Measurements from ENCODE around the gene VWA3B. TPM values are rescaled to one million over a fixed set of nuclear protein-coding genes. Genes with fewer than 3 reads are reported as not detected.

The VWA3B gene
- total and polyA plus RNA-seq, 4 donors = 0.36 to 1.1 (median 1.0) TPM; not detected in 1

- ATAC-seq (ENCODE audit: low FRiP score) (no peak), DNase-seq (no peak)
- Histone ChIP-seq H3K9me3 (ENCODE audit: control insufficient read depth, low read length) (peaks cover 2% of the 10 kb centered on the region), H3K27me3 (ENCODE audit: control insufficient read depth in 1 of 2, insufficient read depth in 2 of 2, low read length in 1 of 2) (peaks cover 0 to 1% of the 10 kb centered on the region in 2 donors), H3K4me1 (ENCODE audit: control insufficient read depth in 1 of 2, insufficient read depth in 2 of 2, low read length in 2 of 2) (no peaks in the 10 kb centered on the region), H3K4me3 (ENCODE audit: low read length in 2 of 2) (no peak overlapping the region), H3K27ac (ENCODE audit: low read depth in 1 of 2, low read length in 2 of 2) (no peak overlapping the region), H3K36me3 (ENCODE audit: control insufficient read depth in 1 of 2, insufficient read depth in 2 of 2, low read length in 1 of 2) (no peaks in the 10 kb centered on the region)
- WGBS, 2 donors = 66 to 83% methylated on average over 4 of the region's 4 CpGs
- intact Hi-C loops (cut with DNase I) = no loop called here
These were observed 129.6 kb downstream of the VWA3B start for GRCh38 chr2:98216616-98217015.

DNA sequence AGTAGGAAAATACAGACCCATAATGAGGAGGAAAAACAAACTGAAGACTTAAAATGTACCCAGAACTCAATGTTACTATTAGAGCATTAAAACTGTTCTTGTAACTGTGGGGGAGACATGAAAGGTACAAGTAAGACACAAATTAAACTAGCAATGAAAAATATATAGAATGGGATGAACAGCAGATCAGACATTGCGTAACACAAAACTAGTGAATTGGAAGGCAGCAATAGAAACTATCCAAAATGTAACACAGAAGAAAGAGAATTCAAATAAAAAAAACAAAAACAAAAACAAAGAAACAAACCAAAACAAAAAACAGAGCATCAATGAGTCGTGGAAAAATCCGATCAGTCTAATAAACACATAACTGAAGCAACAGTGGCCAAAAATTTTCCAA, 132.2 kb downstream of the VWA3B start:
- no peaks in the 10 kb centered on the region for H3K4me1 ChIP-seq (ENCODE audit: control insufficient read depth in 1 of 2, insufficient read depth in 2 of 2, low read length in 2 of 2)
- intact Hi-C loops (cut with DNase I) = no loop called here
- H3K4me3 ChIP-seq (ENCODE audit: low read length in 2 of 2) = no peak overlapping the region
- no peaks in the 10 kb centered on the region for H3K36me3 ChIP-seq (ENCODE audit: control insufficient read depth in 1 of 2, insufficient read depth in 2 of 2, low read length in 1 of 2)
- peaks cover 0 to 1% of the 10 kb centered on the region in 2 donors for H3K27me3 ChIP-seq (ENCODE audit: control insufficient read depth in 1 of 2, insufficient read depth in 2 of 2, low read length in 1 of 2)
- peaks cover 2% of the 10 kb centered on the region for H3K9me3 ChIP-seq (ENCODE audit: control insufficient read depth, low read length)
- no peak for DNase-seq
- 91 to 96% methylated on average over 3 of the region's 3 CpGs for WGBS, 2 donors
- no peak overlapping the region for H3K27ac ChIP-seq (ENCODE audit: low read depth in 1 of 2, low read length in 2 of 2)
- no peak for ATAC-seq (ENCODE audit: low FRiP score)

DNA sequence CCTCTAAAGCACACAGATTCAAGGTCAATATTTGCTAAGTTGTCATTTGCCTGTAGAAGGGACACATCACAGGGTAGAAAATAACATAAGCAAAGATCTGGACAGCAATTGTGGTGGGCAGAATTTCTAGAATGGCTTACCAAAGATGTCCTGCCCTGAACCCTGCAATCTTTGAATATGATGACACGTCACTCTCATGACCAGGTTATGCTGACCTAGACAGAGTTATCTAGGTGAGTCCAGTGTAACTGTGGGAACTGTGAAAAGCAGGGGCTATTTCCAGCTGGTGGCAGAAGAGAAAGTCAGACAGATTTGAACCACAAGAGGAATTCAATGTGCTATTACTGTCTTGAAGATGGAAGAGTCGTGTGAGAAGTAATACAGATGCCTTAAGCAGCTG, 147.0 kb downstream of the VWA3B start:
- Histone ChIP-seq H3K27me3 (ENCODE audit: control insufficient read depth in 1 of 2, insufficient read depth in 2 of 2, low read length in 1 of 2) (no peaks in the 10 kb centered on the region), H3K4me1 (ENCODE audit: control insufficient read depth in 1 of 2, insufficient read depth in 2 of 2, low read length in 2 of 2) (no peaks in the 10 kb centered on the region), H3K4me3 (ENCODE audit: low read length in 2 of 2) (no peak overlapping the region), H3K9me3 (ENCODE audit: control insufficient read depth, low read length) (no peaks in the 10 kb centered on the region), H3K27ac (ENCODE audit: low read depth in 1 of 2, low read length in 2 of 2) (no peak overlapping the region), H3K36me3 (ENCODE audit: control insufficient read depth in 1 of 2, insufficient read depth in 2 of 2, low read length in 1 of 2) (no peaks in the 10 kb centered on the region)
- WGBS, 2 donors = 66 to 81% methylated on average over 2 of the region's 2 CpGs
- DNase-seq = no peak
- intact Hi-C loops (cut with DNase I) = no loop called here
- no peak for ATAC-seq (ENCODE audit: low FRiP score)

- no peak overlapping the region for H3K4me3 ChIP-seq (ENCODE audit: low read length in 2 of 2)
- intact Hi-C loops (cut with DNase I) = no loop called here
- no peak overlapping the region for H3K27ac ChIP-seq (ENCODE audit: low read depth in 1 of 2, low read length in 2 of 2)
- 41 to 43% methylated on average over 2 of the region's 2 CpGs for WGBS, 2 donors
- no peaks in the 10 kb centered on the region for H3K27me3 ChIP-seq (ENCODE audit: control insufficient read depth in 1 of 2, insufficient read depth in 2 of 2, low read length in 1 of 2)
- ATAC-seq (ENCODE audit: low FRiP score) (no peak), DNase-seq (no peak)
- H3K36me3 ChIP-seq (ENCODE audit: control insufficient read depth in 1 of 2, insufficient read depth in 2 of 2, low read length in 1 of 2) = no peaks in the 10 kb centered on the region
- no peaks in the 10 kb centered on the region for H3K4me1 ChIP-seq (ENCODE audit: control insufficient read depth in 1 of 2, insufficient read depth in 2 of 2, low read length in 2 of 2)
- H3K9me3 ChIP-seq (ENCODE audit: control insufficient read depth, low read length) = no peaks in the 10 kb centered on the region
These were observed 147.8 kb downstream of the VWA3B start for GRCh38 chr2:98234776-98235175.

- intact Hi-C loops (cut with DNase I) = no loop called here
- H3K4me1 ChIP-seq (ENCODE audit: control insufficient read depth in 1 of 2, insufficient read depth in 2 of 2, low read length in 2 of 2) = no peaks in the 10 kb centered on the region
- 93 to 95% methylated on average over 11 of the region's 11 CpGs for WGBS, 2 donors
- no peaks in the 10 kb centered on the region for H3K27me3 ChIP-seq (ENCODE audit: control insufficient read depth in 1 of 2, insufficient read depth in 2 of 2, low read length in 1 of 2)
- no peak overlapping the region for H3K4me3 ChIP-seq (ENCODE audit: low read length in 2 of 2)
- DNase-seq (no peak), ATAC-seq (ENCODE audit: low FRiP score) (no peak)
- H3K9me3 ChIP-seq (ENCODE audit: control insufficient read depth, low read length) = no peaks in the 10 kb centered on the region
- no peak overlapping the region for H3K27ac ChIP-seq (ENCODE audit: low read depth in 1 of 2, low read length in 2 of 2)
- H3K36me3 ChIP-seq (ENCODE audit: control insufficient read depth in 1 of 2, insufficient read depth in 2 of 2, low read length in 1 of 2) = no peaks in the 10 kb centered on the region
These were observed 150.0 kb downstream of the VWA3B start for GRCh38 chr2:98236935-98237334.

DNA sequence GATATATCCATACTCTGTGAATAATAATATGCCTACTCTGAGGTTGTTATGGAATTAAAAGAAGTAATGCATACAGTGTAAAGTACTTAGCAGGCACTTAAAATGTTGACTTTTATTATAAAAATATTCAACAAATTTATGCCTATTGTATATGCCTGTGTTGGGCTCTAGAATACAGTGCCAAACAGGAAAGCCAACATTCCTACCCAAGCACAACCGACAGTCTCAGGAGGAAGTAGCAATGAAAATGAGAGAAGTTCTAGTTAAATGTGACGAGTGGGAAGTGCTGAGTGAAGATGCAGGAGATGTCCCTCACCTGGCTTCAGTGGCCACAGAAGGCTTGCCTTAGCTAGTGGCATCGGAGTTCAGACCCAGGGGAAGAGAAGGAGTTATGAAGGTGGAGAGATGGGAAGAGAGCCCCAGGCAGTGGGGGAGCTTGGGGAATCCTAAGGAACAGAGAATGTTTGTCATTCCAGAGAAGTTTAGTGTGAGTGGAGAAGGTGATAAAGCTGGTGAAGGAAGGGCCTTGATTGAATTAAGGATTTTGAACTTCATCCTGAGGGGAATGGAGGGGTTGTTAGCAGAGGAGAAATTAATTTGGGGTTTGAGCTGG, 153.9 kb downstream of the VWA3B start:
- no peak overlapping the region for H3K27ac ChIP-seq (ENCODE audit: low read depth in 1 of 2, low read length in 2 of 2)
- intact Hi-C loops (cut with DNase I) = no loop called here
- H3K4me3 ChIP-seq (ENCODE audit: low read length in 2 of 2) = no peak overlapping the region
- WGBS, 2 donors = 57 to 59% methylated on average over 3 of the region's 3 CpGs
- H3K27me3 ChIP-seq (ENCODE audit: control insufficient read depth in 1 of 2, insufficient read depth in 2 of 2, low read length in 1 of 2) = no peaks in the 10 kb centered on the region
- no peaks in the 10 kb centered on the region for H3K36me3 ChIP-seq (ENCODE audit: control insufficient read depth in 1 of 2, insufficient read depth in 2 of 2, low read length in 1 of 2)
- no peaks in the 10 kb centered on the region for H3K9me3 ChIP-seq (ENCODE audit: control insufficient read depth, low read length)
- DNase-seq = no peak
- ATAC-seq (ENCODE audit: low FRiP score) = no peak
- no peaks in the 10 kb centered on the region for H3K4me1 ChIP-seq (ENCODE audit: control insufficient read depth in 1 of 2, insufficient read depth in 2 of 2, low read length in 2 of 2)

DNA sequence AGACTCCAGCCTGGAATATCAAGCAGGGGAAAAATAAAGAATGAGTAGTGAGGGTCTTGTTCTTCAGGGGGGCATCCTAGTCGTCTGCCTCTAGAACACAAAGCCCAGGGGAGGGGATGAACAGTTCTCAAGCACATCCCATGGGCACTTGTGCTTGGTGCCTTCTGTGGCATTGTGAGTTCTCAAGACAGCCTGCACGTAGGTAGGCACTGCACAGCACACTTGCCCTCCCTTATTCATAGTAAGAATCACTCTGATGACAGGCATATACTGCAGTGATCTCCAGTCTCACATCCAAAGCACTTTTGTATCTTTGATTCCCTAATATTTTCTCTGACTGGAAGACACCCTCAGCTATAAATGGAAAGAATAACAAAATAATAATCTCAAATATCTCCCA, 154.6 kb downstream of the VWA3B start:
- no peak for DNase-seq
- H3K4me1 ChIP-seq (ENCODE audit: control insufficient read depth in 1 of 2, insufficient read depth in 2 of 2, low read length in 2 of 2) = no peaks in the 10 kb centered on the region
- no peaks in the 10 kb centered on the region for H3K36me3 ChIP-seq (ENCODE audit: control insufficient read depth in 1 of 2, insufficient read depth in 2 of 2, low read length in 1 of 2)
- H3K27ac ChIP-seq (ENCODE audit: low read depth in 1 of 2, low read length in 2 of 2) = no peak overlapping the region
- H3K9me3 ChIP-seq (ENCODE audit: control insufficient read depth, low read length) = no peaks in the 10 kb centered on the region
- intact Hi-C loops (cut with DNase I) = no loop called here
- no peaks in the 10 kb centered on the region for H3K27me3 ChIP-seq (ENCODE audit: control insufficient read depth in 1 of 2, insufficient read depth in 2 of 2, low read length in 1 of 2)
- no peak for ATAC-seq (ENCODE audit: low FRiP score)
- 65 to 66% methylated on average over 2 of the region's 2 CpGs for WGBS, 2 donors
- H3K4me3 ChIP-seq (ENCODE audit: low read length in 2 of 2) = no peak overlapping the region

- no peaks in the 10 kb centered on the region for H3K4me1 ChIP-seq (ENCODE audit: control insufficient read depth in 1 of 2, insufficient read depth in 2 of 2, low read length in 2 of 2)
- H3K9me3 ChIP-seq (ENCODE audit: control insufficient read depth, low read length) = no peaks in the 10 kb centered on the region
- no peak overlapping the region for H3K4me3 ChIP-seq (ENCODE audit: low read length in 2 of 2)
- no peaks in the 10 kb centered on the region for H3K36me3 ChIP-seq (ENCODE audit: control insufficient read depth in 1 of 2, insufficient read depth in 2 of 2, low read length in 1 of 2)
- ATAC-seq (ENCODE audit: low FRiP score) = no peak
- no peak for DNase-seq
- WGBS, 2 donors = 77 to 79% methylated on average over 5 of the region's 5 CpGs
- H3K27me3 ChIP-seq (ENCODE audit: control insufficient read depth in 1 of 2, insufficient read depth in 2 of 2, low read length in 1 of 2) = no peaks in the 10 kb centered on the region
- H3K27ac ChIP-seq (ENCODE audit: low read depth in 1 of 2, low read length in 2 of 2) = no peak overlapping the region
- intact Hi-C loops (cut with DNase I) = no loop called here
These were observed 155.0 kb downstream of the VWA3B start for GRCh38 chr2:98242003-98242402.

- Histone ChIP-seq H3K9me3 (ENCODE audit: control insufficient read depth, low read length) (peaks cover 2% of the 10 kb centered on the region), H3K4me1 (ENCODE audit: control insufficient read depth in 1 of 2, insufficient read depth in 2 of 2, low read length in 2 of 2) (no peaks in the 10 kb centered on the region), H3K4me3 (ENCODE audit: low read length in 2 of 2) (no peak overlapping the region), H3K36me3 (ENCODE audit: control insufficient read depth in 1 of 2, insufficient read depth in 2 of 2, low read length in 1 of 2) (no peaks in the 10 kb centered on the region), H3K27ac (ENCODE audit: low read depth in 1 of 2, low read length in 2 of 2) (no peak overlapping the region), H3K27me3 (ENCODE audit: control insufficient read depth in 1 of 2, insufficient read depth in 2 of 2, low read length in 1 of 2) (no peaks in the 10 kb centered on the region)
- intact Hi-C loops (cut with DNase I) = no loop called here
- DNase-seq (no peak), ATAC-seq (ENCODE audit: low FRiP score) (no peak)
- WGBS, 2 donors = 71% methylated on average over 4 of the region's 4 CpGs
These were observed 158.5 kb downstream of the VWA3B start for GRCh38 chr2:98245491-98245890.
